CD4-positive, alpha-beta T cell treated with Interleukin-4 for 1 hour (primary cell): ENCODE results near the gene SREBF1.
"Not testable (repeated sequence)": the region's sequence is repeated elsewhere in the genome, so short reads cannot be mapped to it uniquely, and the experiment has no call there.

Source experiments
- DNase-seq, 2 donors: peaks; one replicate each; pipeline ENCODE4 v3.0.0-alpha.2; 2020 to 2022

The SREBF1 gene

DNA sequence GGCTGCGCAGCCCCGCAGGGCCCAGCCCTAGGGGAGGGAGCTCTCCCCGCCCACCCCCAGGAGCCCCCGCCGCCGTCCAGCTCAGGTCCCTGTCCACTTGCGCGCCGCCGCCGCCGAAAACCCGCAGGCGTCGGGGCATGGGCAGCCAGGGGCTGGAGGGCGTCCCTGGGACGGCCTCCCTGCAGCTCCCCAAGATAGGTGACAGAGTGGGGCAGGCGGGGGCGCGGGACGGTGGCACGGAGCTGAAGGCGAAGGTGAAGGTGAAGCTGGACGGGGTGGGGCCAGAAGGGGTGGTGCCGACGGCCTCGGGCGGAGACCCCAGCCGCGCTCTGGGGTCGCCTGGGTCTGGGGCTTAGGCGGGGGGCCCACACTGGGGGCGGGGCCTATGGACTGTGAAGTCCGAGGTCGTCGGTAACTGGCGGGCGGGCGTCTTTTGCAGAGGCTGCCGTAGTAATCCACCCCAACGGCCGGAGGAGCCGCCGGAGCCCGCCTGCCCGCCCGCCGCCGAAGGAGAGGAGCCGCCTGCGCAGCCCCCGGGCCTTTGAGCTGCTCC is 27.2 kb downstream of the SREBF1 start:
- no peak for DNase-seq

- no peak for DNase-seq
Measured at GRCh38 chr17:17808706-17809432, 27.9 kb downstream of the SREBF1 start.

DNA sequence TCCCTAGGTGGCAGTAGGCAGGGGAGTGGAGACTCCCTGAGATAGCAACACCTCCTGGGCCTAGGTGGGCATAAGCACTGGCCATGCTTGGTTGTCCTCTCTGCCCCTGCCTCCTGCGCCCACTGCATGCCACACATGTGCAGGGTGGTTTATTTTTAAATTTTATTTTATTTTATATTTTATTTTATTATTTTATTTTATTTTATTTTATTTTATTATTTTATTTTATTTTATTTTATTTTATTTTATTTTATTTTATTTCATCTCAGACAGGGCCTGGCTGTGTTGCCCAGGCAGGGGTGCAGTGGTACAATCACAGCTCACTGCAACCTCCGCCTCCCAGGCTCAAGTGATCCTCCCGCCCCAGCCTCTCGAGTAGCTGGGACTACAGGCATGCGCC is 28.6 kb downstream of the SREBF1 start:
- DNase-seq, result not testable (repeated sequence)

- DNase-seq, result no peak
Measured at GRCh38 chr17:17807440-17807839, 29.3 kb downstream of the SREBF1 start.

- DNase-seq, result no peak
Measured at GRCh38 chr17:17806611-17807274, 30.0 kb downstream of the SREBF1 start.

DNA sequence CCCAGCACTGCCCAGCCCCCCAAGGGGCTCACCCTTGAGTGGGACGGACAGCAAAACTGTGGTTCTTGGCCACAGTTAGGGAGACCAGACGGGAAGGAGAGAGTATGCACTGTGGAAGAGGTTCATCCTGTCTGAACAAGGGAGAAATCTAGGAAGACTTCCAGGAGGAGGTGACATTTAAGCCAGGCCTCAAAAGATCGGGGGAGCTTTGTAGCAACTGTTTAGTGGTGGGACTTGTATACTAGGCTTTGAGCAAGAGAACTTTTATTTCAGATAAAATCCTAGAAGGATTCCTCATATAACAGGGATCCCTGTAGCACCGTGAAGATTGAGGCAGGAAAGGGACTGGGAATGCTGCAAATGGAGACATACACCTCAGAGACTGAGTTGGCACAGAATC is 30.8 kb downstream of the SREBF1 start:
- no peak for DNase-seq

- DNase-seq, result no peak
Measured at GRCh38 chr17:17805575-17805974, 31.2 kb downstream of the SREBF1 start.

DNA sequence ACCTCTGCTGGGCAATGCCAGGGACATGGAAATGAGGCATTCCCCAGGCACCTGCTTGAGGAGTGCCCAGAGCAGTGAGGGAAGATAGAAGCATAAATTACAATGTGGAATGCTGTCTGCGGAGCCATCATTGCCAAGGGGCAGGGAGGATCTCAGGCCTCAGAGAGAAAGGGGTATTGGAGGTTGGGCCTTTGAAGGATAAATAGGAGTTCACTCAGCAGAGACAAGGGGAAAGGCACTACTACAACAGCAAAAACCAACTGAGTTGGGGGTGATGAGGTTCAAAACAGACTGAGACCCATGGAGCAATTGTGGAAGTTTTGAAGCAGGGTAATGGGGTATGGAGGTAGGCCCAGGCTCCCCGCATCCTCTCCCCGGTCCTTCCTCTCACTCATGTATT is 32.8 kb downstream of the SREBF1 start:
- no peak for DNase-seq

DNA sequence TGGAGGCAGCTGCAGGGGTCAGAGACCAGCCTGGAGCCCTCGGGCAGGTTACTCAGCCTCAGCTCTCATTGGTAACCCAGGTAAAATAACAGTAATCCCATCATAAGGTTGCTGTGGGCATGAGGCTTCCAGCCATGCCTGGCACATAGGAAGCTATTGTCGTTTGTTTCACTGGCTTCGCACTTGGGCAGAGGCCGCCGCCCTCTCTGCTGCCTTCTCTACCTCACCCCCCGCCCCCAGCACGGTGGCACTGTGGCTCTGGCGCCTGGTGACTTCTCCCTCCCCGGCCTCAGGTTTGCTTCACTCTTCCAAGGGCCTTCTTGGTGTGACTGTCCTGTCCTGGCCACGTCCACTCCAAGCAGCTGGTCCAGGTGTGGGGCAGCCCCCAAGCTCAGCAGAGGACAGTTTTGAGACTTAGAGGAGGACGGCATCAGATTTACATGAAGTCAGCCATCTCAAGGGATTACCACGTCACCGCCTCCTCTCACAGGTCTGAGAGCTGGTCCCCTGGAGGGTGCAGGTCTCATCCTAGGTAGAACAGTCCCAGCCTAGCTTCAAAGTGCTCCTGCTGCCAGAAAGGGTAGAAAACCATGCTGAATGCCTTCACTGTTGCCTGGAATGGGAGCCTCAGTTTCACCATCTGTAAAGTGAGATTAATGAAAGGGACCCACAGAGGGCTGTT is 34.8 kb downstream of the SREBF1 start:
- no peak for DNase-seq

DNA sequence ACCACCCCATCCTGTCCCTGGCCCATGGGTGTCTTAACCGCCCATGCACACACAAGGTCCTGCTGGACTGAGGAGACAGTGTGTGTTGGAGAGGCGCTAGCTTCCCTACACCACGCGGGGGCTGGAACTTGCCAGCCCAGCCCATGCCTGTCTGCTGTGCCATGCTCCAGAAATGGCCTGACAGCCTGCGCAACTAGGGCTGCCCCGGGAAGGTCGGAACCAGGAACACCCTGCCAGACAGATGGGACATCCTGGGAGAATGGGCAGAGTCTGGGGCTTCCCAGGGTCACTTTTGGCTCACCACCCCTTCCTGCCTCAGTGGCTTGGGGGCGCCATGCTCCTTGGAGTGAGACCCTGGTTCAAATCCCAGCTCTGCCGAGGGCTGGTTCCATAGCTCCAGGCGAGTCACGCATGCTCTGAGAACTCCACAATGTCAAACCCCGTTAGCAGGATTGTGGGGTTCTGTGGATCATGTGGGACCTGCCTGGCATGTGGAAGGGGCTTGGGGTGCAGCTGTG is 36.2 kb downstream of the SREBF1 start:
- no peak for DNase-seq

- no peak for DNase-seq
Measured at GRCh38 chr17:17798573-17799255, 38.1 kb downstream of the SREBF1 start.

GRCh38 chr17:17798010-17798556 is 38.7 kb downstream of the SREBF1 start:
- no peak for DNase-seq

GRCh38 chr17:17797119-17797809 is 39.5 kb downstream of the SREBF1 start:
- no peak for DNase-seq

DNA sequence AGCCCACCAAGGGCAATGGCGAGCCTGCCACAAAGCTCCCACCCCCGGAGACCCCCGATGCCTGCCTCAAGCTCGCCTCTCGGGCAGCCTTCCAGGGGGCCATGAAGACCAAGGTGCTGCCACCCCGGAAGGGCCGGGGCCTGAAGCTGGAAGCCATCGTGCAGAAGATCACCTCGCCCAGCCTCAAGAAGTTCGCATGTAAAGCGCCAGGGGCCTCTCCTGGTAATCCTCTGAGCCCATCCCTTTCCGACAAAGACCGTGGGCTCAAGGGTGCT is 40.1 kb downstream of the SREBF1 start:
- no peak for DNase-seq

DNA sequence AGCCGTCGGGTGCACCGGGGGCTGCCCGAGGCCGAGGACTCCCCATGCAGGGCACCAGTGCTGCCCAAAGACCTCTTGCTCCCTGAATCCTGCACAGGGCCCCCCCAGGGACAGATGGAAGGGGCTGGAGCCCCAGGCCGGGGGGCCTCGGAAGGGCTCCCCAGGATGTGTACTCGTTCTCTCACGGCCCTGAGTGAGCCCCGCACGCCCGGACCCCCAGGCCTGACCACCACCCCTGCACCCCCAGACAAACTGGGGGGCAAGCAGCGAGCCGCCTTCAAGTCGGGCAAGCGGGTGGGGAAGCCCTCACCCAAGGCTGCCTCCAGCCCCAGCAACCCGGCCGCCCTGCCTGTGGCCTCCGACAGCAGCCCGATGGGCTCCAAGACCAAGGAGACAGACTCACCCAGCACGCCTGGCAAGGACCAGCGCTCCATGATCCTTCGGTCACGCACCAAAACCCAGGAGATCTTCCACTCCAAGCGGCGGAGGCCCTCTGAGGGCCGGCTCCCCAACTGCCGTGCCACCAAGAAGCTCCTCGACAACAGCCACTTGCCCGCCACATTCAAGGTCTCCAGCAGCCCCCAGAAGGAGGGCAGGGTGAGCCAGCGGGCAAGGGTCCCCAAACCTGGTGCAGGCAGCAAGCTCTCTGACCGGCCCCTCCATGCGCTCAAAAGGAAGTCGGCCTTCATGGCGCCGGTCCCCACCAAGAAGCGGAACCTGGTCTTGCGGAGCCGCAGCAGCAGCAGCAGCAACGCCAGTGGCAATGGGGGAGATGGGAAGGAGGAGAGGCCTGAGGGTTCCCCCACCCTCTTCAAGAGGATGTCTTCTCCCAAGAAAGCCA is 40.6 kb downstream of the SREBF1 start:
- no peak for DNase-seq

DNA sequence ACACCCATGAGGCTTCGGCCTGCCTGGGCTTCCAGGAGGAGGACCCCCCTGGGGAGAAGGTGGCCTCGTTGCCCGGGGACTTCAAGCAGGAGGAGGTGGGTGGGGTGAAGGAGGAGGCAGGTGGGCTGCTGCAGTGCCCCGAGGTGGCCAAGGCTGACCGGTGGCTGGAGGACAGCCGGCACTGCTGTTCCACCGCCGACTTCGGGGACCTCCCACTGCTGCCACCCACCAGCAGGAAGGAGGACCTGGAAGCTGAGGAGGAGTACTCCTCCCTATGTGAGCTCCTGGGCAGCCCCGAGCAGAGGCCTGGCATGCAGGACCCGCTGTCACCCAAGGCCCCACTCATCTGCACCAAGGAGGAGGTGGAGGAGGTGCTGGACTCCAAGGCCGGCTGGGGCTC is 41.5 kb downstream of the SREBF1 start:
- DNase-seq, result no peak

GRCh38 chr17:17794382-17794781 is 42.4 kb downstream of the SREBF1 start:
- DNase-seq, result no peak

DNA sequence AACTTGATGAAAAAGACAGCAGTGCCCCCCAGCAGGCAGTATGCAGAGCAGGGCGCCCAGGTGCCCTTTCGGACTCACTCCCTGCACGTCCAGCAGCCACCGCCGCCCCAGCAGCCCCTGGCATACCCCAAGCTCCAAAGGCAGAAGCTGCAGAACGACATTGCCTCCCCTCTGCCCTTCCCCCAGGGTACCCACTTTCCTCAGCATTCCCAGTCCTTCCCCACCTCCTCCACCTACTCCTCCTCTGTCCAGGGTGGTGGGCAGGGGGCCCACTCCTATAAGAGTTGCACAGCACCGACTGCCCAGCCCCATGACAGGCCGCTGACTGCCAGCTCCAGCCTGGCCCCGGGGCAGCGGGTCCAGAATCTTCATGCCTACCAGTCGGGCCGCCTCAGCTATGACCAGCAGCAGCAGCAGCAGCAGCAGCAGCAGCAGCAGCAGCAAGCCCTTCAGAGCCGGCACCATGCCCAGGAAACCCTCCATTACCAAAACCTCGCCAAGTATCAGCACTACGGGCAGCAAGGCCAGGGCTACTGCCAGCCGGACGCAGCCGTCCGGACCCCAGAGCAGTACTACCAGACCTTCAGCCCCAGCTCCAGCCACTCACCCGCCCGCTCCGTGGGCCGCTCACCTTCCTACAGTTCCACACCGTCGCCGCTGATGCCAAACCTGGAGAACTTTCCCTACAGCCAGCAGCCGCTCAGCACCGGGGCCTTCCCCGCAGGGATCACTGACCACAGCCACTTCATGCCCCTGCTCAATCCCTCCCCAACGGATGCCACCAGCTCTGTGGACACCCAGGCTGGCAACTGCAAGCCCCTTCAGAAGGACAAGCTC is 43.2 kb downstream of the SREBF1 start:
- DNase-seq, result no peak

- DNase-seq, result peak; percentile 80 to 87
Measured at GRCh38 chr17:17792551-17793377, 44.0 kb downstream of the SREBF1 start.
